Measurements from ENCODE around the gene ADA.

DNA sequence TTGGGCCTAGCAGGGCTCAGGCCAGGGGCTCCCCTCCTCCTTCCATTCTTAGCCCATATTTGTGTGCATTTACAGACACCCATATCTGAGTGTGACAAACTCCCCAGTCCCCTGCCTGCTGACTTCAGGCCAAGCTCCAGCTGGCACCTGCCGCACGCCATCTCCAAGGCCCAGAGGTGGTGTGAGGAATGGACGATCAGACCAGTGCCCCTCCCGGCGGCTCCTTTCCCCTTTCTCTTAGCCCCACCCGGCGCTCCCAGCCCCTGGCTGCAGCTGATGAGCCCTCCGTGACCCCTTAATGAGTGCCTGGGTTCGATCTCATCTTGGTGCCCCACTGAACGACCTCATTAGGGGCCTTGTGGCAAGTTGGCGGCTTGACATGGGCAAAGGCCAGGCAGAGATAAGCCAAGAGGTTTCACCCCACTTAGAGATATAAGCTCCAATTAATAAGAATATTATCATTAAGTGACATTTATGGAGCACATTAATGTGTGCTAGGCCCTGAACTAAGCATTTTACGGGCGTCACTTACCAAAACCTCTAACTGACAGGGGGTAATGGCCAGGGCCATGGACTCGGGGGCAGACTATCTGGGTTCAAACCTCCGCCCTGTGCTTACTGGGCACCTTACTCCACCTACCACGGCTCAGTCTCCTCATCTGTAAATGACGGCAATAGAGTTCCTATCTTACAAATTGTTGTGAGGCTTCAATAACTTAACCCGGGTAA lies 17.5 kb downstream of the ADA start:
- no peak for TF ChIP-seq CTCF (conservative IDR thresholded peaks at IDR 0.05; ENCODE audit: low read length)
- TF ChIP-seq EZH2phosphoT487 (IDR thresholded peaks at IDR 0.05; ENCODE audit: borderline replicate concordance), result no peak
